Spleen (tissue), 7 donors: ENCODE data around the gene CASQ2.

Source experiments
- CTCF ChIP-seq, 11 experiments: fragments of 200-600 bp in 7 of 11; fragments of 450-650 bp in 4 of 11; sonication (generic) in 4 of 11; IDR thresholded peaks in 8 of 11; conservative IDR thresholded peaks in 3 of 11; 1 replicate in 7 of 11; 2 replicates in 4 of 11; pipeline versions ENCODE4 v1.4.0 to v1.8.0; 2016 to 2021; ENCODE audit warnings: antibody characterized with exemption in 11 of 11, inconsistent platforms in 4 of 11, mild to moderate bottlenecking in 1 of 11
- POLR2A ChIP-seq, 3 donors: fragments of 450-650 bp; IDR thresholded peaks; one replicate each; pipeline ENCODE4 v1.5.1; 2017; ENCODE audit warnings: antibody characterized with exemption in 3 of 3, mild to moderate bottlenecking in 1 of 3
- POLR2AphosphoS5 ChIP-seq, 3 donors: sonication (generic); formaldehyde crosslinking; IDR thresholded peaks; one replicate each; pipeline ENCODE4 v1.5.1; 2017; ENCODE audit warnings: antibody characterized with exemption in 3 of 3
- donor health status: DM: no; HTN: no; CAD: no; lungs with moderate emphysema.
- donor health status: DM: no; HTN: no; CAD: no.
- donor health status: DM: no; HTN: no; CAD: no.

DNA sequence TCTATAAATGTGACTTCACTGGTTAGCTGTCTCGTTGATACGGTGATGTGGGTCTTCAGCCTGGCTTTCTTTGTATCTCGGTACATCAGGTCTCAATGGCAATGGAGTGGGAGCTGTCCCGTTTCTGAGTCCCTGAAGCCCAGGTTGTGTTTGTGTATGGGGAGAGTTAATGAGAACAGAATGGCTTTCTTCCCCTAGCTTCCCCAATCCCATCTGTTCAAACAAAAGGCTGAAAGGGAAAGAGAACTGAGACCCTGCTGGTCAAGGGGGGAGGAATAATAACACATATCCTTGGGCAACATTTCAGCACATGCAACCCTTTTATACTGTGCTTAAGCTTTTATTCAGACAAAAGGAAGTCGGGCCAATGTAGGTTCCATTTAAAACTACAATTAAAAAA, 28.4 kb upstream of the CASQ2 start:
- no peak for TF ChIP-seq CTCF (IDR thresholded peaks at IDR 0.05 in 8 of 11, conservative IDR thresholded peaks at IDR 0.05 in 3 of 11)
- no peak for TF ChIP-seq POLR2A (IDR thresholded peaks at IDR 0.05)
- no peak for TF ChIP-seq POLR2AphosphoS5 (IDR thresholded peaks at IDR 0.05)
